WTC11 (cell line): Measurements from ENCODE around the gene KLHL29.

ENCODE experiments used
- ATF1 ChIP-seq: sonication (generic); formaldehyde crosslinking; IDR thresholded peaks from 2 replicates; pipeline ENCODE4 v1.8.1; 2023; ENCODE audit warnings: mild to moderate bottlenecking, moderate library complexity, missing genetic modification reagents
- CTCF ChIP-seq: fragments of 200-600 bp; IDR thresholded peaks from 2 replicates; pipeline ENCODE4 v1.8.0; 2022; ENCODE audit warnings: antibody characterized with exemption
- E2F4 ChIP-seq: sonication (generic); formaldehyde crosslinking; IDR thresholded peaks from 2 replicates; pipeline ENCODE4 v1.8.1; 2022; ENCODE audit warnings: low read depth, mild to moderate bottlenecking, moderate library complexity, missing genetic modification reagents, borderline replicate concordance
- ESRRA ChIP-seq: sonication (generic); formaldehyde crosslinking; IDR thresholded peaks from 2 replicates; pipeline ENCODE4 v1.8.1; 2022; ENCODE audit warnings: mild to moderate bottlenecking, missing genetic modification reagents, borderline replicate concordance
- IRF2 ChIP-seq: sonication (generic); formaldehyde crosslinking; IDR thresholded peaks from 2 replicates; pipeline ENCODE4 v1.8.0; 2022; ENCODE audit warnings: low read depth, missing genetic modification reagents, borderline replicate concordance
- ZNF121 ChIP-seq: sonication (generic); formaldehyde crosslinking; IDR thresholded peaks from 2 replicates; pipeline ENCODE4 v1.8.0; 2023; ENCODE audit warnings: missing genetic modification reagents
- ZNF263 ChIP-seq: sonication (generic); formaldehyde crosslinking; IDR thresholded peaks from 2 replicates; pipeline ENCODE4 v1.8.1; 2022; ENCODE audit warnings: low read depth, mild to moderate bottlenecking, moderate library complexity, missing genetic modification reagents
- ZNF671 ChIP-seq: fragments of 250-450 bp; sonication (Bioruptor Pico); IDR thresholded peaks from 2 replicates; pipeline ENCODE4 v1.8.0; 2021; ENCODE audit warnings: mild to moderate bottlenecking

DNA sequence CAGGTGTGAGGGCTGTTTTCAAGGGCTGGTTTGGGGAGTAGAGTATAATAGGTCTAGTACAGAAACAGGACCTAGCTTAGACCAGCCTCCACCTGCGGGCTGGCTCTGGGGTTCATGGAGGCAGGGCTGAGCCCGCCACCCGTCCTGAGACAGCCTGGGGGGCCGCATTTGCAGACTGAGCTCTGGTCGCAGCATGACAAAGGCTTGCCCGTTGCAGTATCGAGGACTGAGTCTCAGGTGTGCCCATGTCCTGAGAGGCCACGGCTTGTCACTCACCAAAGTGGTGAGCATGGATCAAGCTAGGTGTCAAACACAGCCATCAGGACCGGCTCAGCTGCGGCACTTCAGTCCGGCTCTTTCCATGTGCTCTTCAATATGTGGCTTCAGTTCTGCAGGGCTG, 144.7 kb downstream of the KLHL29 start:
- TF ChIP-seq ATF1 (CRISPR knock-in tag) = no peak
- TF ChIP-seq ESRRA (CRISPR knock-in tag) = no peak
- TF ChIP-seq CTCF = no peak
- no peak for TF ChIP-seq E2F4 (CRISPR knock-in tag)
- no peak for TF ChIP-seq ZNF121 (CRISPR knock-in tag)
- no peak for TF ChIP-seq IRF2 (CRISPR knock-in tag)
- no peak for TF ChIP-seq ZNF671 (CRISPR knock-in tag)
- TF ChIP-seq ZNF263 = no peak
